Fibroblast of mammary gland (primary cell): ENCODE measurements around the gene WDR19.
"Not testable (repeated sequence)": the region's sequence is repeated elsewhere in the genome, so short reads cannot be mapped to it uniquely, and the experiment has no call there.

Experiments used
- DNase-seq: peaks from one replicate; pipeline ENCODE4 v3.0.0-alpha.2; 2010; ENCODE audit warnings: low read depth
- H3K4me3 ChIP-seq: 2 replicates; pipeline ENCODE4 v1.5.1; 2011; ENCODE audit warnings: low read depth, mild to moderate bottlenecking, low read length, moderate library complexity; ENCODE audit not compliant: control insufficient read depth
- CTCF ChIP-seq: conservative IDR thresholded peaks from 2 replicates; pipeline ENCODE4 v1.5.1; 2011; ENCODE audit warnings: low read depth, low read length, inconsistent platforms; ENCODE audit not compliant: control insufficient read depth, insufficient read depth

Gene WDR19

DNA sequence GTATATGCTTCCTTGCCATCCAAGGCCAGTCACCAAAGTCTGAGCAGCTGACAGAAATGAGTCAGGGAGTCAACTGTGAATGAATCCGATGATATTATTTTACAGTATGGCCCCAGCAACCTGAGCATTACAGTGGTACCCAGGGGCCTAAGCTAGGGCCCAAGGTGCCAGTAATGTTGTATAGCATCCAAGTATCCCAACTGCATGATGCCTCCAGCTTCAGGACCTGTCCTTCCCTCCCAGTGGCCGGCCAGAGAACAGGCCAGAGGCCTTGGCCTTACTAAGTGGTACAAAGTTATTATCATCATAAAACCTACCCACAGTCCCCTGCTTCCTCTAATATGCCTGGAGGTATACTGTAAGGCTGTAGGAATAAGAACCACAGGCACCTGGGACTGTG is 103.9 kb downstream of the WDR19 start:
- no peak for DNase-seq
- TF ChIP-seq CTCF, result no peak
- H3K4me3 ChIP-seq, result no peak overlapping the region

DNA sequence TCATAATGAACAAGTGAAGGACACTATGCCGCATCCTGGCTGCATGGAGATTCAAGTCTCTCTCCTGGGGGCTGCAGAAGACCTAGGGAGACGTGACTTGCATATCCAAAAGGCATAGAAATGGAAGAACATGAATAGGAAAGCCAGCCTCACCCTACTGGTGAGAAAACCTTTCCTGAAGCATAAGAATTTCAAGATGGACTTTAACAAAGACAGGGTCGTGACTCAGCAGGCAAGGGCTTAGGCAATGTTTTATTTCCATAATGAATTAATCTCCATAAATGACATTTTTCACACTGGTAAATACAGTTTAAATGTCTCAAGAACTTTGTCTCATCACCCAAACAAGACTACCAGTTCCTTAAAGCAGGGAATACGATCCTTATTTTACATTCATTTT is 104.9 kb downstream of the WDR19 start:
- DNase-seq, result no peak
- no peak for TF ChIP-seq CTCF
- H3K4me3 ChIP-seq, result no peak overlapping the region

- no peak for TF ChIP-seq CTCF
- no peak overlapping the region for H3K4me3 ChIP-seq
- no peak for DNase-seq
Measured at GRCh38 chr4:39291686-39292085, 109.4 kb downstream of the WDR19 start.

GRCh38 chr4:39292433-39292832 is 110.1 kb downstream of the WDR19 start:
- not testable (repeated sequence) for DNase-seq, H3K4me3 ChIP-seq

DNA sequence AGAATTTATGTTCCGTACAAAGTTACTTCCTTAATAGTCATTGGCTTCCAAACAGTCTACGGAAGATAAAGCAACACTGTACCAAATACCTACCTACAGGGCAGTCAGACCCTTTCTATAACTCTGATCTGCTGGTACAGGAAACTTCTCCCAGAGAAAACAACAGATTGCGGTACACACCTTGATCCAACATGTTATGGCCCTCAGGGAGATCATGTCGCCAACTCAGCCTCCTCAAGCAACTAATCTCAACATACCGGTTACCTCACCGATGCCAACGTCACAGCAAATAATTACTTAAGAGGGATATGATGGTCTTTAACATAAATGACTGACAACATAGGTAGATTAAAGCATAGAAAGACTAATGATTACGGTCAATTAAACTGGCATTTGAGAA is 113.5 kb downstream of the WDR19 start:
- DNase-seq, result no peak
- no peak overlapping the region for H3K4me3 ChIP-seq
- TF ChIP-seq CTCF, result no peak

DNA sequence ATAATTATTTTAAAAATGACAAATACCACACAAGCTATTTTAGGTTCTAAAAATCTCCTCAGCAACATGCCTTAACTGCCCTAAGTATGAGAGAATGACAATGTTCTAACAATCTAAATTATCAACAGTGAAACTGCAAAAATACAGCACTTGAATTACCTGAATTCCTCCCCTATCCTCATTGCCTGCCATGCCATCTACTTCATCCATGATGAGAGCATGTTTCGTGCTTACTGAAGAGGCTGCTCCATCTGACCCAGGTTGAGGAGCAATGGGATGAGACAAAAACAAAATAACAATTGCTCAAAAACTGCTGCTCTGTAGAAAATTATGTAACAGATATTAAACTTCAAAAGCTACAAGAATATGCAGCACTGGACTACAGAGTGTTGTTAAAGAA is 120.6 kb downstream of the WDR19 start:
- H3K4me3 ChIP-seq, result no peak overlapping the region
- no peak for TF ChIP-seq CTCF
- DNase-seq, result no peak

- H3K4me3 ChIP-seq, result no peak overlapping the region
- DNase-seq, result no peak
- TF ChIP-seq CTCF, result no peak
Measured at GRCh38 chr4:39303871-39304270, 121.5 kb downstream of the WDR19 start.

GRCh38 chr4:39304651-39305050 is 122.3 kb downstream of the WDR19 start:
- DNase-seq, result no peak
- no peak for TF ChIP-seq CTCF
- H3K4me3 ChIP-seq, result no peak overlapping the region
